ENCODE measurements around the gene FLYWCH1.

- no peak for TF ChIP-seq CTCF (IDR thresholded peaks at IDR 0.05; ENCODE audit: extremely low read depth in 1 of 2, insufficient read depth in 1 of 2, low read depth in 1 of 2, low read length in 2 of 2)
- TF ChIP-seq POLR2A (IDR thresholded peaks at IDR 0.05; ENCODE audit: low read depth, low read length) = no peak
- TF ChIP-seq POLR2AphosphoS5 (IDR thresholded peaks at IDR 0.05; ENCODE audit: insufficient read depth, low read depth, low read length) = no peak
Measured at GRCh38 chr16:2910441-2910969, 1.2 kb upstream of the FLYWCH1 start.

All from endothelial cell of umbilical vein (primary cell).